Skin of body (tissue), 2 donors: Measurements from ENCODE around the gene SLC11A2. TPM values are rescaled to one million over a fixed set of nuclear protein-coding genes. Genes with fewer than 3 reads are reported as not detected.
A peak's percentile ranks its signal among the peaks of the same experiment; 100 is the strongest.

ENCODE experiments used
- DNase-seq: peaks from one replicate; lab custom pipeline; 2025; lab: John Stamatoyannopoulos, UW
- total RNA-seq: library from RNA; depleted of rRNA; stranded (reverse); fragments of >200 nt; gene quantifications from one replicate; pipeline ENCODE4 v1.2.3, GENCODE V29; 2014

Gene SLC11A2
- total RNA-seq: 56.3 TPM

- DNase-seq: peak; percentile 82
Observed at GRCh38 chr12:51025836-51026638, at the start of gene SLC11A2. Gene SLC11A2 (minus strand): TSS chr12:51026384. CDS start chr12:51010728, 15,656 bp downstream.

GRCh38 chr12:51075390-51075789 is 49.2 kb upstream of the SLC11A2 start:
- no peak for DNase-seq

- DNase-seq: no peak
Observed at GRCh38 chr12:51071663-51072062, 45.5 kb upstream of the SLC11A2 start.

- no peak for DNase-seq
Observed at GRCh38 chr12:51070004-51070403, 43.8 kb upstream of the SLC11A2 start.

- DNase-seq: no peak
Observed at GRCh38 chr12:51067771-51068170, 41.6 kb upstream of the SLC11A2 start.

GRCh38 chr12:51067229-51067628 is 41.0 kb upstream of the SLC11A2 start:
- DNase-seq: no peak

GRCh38 chr12:51065530-51065929 is 39.3 kb upstream of the SLC11A2 start:
- no peak for DNase-seq

- no peak for DNase-seq
Observed at GRCh38 chr12:51062631-51063397, 36.6 kb upstream of the SLC11A2 start.

- no peak for DNase-seq
Observed at GRCh38 chr12:51059086-51059485, 32.9 kb upstream of the SLC11A2 start.

- no peak for DNase-seq
Observed at GRCh38 chr12:51056242-51056641, 30.1 kb upstream of the SLC11A2 start.

GRCh38 chr12:51055060-51055459 is 28.9 kb upstream of the SLC11A2 start:
- no peak for DNase-seq

GRCh38 chr12:51051787-51052186 is 25.6 kb upstream of the SLC11A2 start:
- DNase-seq: no peak

- DNase-seq: no peak
Observed at GRCh38 chr12:51049525-51049924, 23.3 kb upstream of the SLC11A2 start.

- DNase-seq: no peak
Observed at GRCh38 chr12:51048661-51049251, 22.6 kb upstream of the SLC11A2 start.

- peak; percentile 99 for DNase-seq
Observed at GRCh38 chr12:51047655-51048540, 21.7 kb upstream of the SLC11A2 start, which contains the start of gene LETMD1. Gene LETMD1 (plus strand): TSS chr12:51048327. CDS start chr12:51048357, 30 bp downstream.

- no peak for DNase-seq
Observed at GRCh38 chr12:51036279-51036678, 10.1 kb upstream of the SLC11A2 start.

GRCh38 chr12:51033457-51034089 is 7.4 kb upstream of the SLC11A2 start:
- no peak for DNase-seq

- DNase-seq: no peak
Observed at GRCh38 chr12:51033048-51033447, 6.9 kb upstream of the SLC11A2 start.

GRCh38 chr12:51028813-51029150 is 2.6 kb upstream of the SLC11A2 start:
- no peak for DNase-seq

GRCh38 chr12:51028126-51028812 is 2.1 kb upstream of the SLC11A2 start:
- DNase-seq: no peak
